NOMO-1 (cell line): Measurements from ENCODE around the gene SLAMF1.
"Not testable (repeated sequence)": the region's sequence is repeated elsewhere in the genome, so short reads cannot be mapped to it uniquely, and the experiment has no call there.

Experiments used
- DNase-seq, 2 experiments: peaks; one replicate each; lab custom pipeline; 2025; ENCODE audit not compliant: unreplicated experiment in 2 of 2; lab: John Stamatoyannopoulos, UW

Gene SLAMF1

GRCh38 chr1:160567858-160568682, 78.8 kb downstream of the SLAMF1 start:
- DNase-seq: peak in 1 of 2 experiments; percentile 11

DNA sequence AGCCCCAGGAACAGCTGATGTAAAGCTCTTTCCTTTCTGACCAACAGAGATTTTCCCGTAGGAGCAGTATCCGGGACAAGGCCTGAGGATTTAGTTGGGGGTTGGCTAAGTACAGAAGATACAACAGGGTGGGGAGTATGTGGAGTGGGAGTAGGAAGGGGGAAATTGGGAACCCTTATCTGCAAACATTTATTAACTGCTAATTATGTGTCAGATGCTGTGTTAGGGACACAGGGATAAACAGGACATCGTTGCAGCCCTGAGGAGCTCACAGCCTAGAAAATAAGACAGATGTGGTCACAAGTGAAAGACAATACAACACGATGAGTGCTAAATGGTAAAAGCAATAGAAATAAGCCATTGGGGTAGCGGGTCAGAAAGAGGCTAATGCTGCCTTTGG, 79.5 kb downstream of the SLAMF1 start:
- no peak for DNase-seq

- DNase-seq: no peak
Measured at GRCh38 chr1:160565564-160565963, 81.3 kb downstream of the SLAMF1 start.

DNA sequence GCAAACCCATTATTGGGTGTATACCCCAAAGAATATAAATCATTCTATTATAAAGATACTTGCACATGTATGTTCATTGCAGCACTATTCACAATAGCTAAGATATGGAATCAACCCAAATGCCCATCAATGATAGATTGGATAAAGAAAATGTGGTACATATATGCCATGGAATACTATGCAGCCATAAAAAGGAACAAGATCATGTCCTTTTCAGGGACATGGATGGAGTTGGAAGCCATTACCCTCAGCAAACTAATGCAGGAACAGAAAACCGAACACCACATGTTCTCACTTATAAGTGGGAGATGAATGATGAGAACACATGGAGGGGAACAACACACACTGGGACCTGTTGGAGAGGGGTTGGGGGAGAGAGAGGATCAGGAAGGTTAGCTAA, 83.6 kb downstream of the SLAMF1 start:
- DNase-seq: not testable (repeated sequence)

DNA sequence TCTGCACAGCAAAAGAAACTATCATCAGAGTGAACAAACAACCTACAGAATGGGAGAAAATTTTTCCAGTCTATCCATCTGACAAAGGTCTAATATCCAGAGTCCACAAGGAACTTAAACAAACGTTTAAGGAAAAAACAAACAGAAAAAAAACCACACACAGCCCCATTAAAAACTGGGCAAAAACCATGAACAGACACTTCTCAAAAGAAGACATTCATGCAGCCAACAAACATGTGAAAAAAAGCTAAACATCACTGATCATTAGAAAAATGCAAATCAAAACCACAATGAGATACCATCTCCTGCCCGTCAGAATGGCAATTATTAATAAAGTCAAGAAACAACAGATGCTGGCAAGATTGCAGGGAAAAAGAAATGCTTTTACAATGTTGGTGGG, 84.1 kb downstream of the SLAMF1 start:
- not testable (repeated sequence) for DNase-seq

- no peak for DNase-seq
Measured at GRCh38 chr1:160560806-160561205, 86.0 kb downstream of the SLAMF1 start.

DNA sequence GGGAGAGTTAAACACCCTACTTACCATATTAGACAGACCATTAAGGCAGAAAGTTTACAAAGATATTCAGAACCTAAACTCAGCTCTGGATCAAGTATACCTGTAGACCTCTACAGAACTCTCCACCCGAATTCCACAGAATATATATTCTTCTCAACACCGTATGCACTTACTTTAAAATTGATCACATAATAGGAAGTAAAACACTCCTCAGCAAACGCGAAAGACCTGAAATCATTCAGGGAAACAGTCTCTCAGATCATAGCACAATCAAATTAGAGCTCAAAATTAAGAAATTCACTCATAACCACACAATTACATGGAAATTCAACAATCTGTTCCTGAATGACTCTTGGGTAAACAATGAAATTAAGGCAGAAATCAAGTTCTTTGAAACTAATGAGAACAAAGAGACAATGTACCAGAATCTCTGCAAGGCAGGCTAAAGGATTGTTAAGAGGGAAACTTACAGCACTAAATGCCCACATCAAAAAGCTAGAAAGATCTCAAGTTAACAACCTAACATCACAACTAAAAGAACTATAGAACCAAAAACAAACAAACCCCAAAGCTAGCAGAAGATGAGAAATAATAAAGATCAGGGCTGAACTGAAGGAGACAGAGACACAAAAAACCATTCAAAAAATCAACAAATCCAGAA, 86.7 kb downstream of the SLAMF1 start:
- DNase-seq: no peak

GRCh38 chr1:160559437-160559836, 87.4 kb downstream of the SLAMF1 start:
- not testable (repeated sequence) for DNase-seq

GRCh38 chr1:160558660-160559380, 88.0 kb downstream of the SLAMF1 start:
- no peak for DNase-seq
